DMS153 treated with DMSO at 0.1 percent for 48 hours (cell line): Measurements from ENCODE around the gene GABBR2.

ENCODE experiments used
- DNase-seq: peaks from one replicate; lab custom pipeline; 2025; ENCODE audit not compliant: unreplicated experiment; lab: John Stamatoyannopoulos, UW

The GABBR2 gene

DNA sequence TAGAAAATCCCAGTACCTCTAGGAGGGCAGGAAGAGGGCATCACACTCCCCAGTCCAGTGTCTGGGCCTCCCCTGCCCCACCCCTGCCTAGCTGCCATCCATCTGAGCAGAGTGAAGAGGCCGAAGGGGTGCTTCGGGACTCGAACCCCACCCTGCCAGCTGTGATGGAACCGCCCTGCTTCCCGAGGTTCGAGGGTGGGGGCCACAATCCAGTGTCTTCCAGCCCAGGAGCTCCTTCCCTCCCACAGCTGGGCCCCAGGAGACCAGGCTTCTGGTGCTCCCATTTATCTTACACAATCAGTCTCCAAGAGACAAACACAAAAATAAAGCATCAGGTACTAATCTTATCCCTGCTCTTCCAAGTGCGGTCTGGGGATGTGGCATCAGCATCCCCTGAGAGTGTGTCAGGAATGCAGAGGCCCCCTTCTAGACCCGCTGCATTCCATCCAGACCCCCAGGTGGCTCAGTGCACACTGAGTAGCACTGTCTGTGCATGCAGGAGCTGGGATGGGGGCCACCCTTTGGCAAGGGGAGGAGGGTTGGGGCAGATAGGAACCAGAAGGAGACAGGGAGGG, 330.4 kb downstream of the GABBR2 start:
- DNase-seq: no peak

DNA sequence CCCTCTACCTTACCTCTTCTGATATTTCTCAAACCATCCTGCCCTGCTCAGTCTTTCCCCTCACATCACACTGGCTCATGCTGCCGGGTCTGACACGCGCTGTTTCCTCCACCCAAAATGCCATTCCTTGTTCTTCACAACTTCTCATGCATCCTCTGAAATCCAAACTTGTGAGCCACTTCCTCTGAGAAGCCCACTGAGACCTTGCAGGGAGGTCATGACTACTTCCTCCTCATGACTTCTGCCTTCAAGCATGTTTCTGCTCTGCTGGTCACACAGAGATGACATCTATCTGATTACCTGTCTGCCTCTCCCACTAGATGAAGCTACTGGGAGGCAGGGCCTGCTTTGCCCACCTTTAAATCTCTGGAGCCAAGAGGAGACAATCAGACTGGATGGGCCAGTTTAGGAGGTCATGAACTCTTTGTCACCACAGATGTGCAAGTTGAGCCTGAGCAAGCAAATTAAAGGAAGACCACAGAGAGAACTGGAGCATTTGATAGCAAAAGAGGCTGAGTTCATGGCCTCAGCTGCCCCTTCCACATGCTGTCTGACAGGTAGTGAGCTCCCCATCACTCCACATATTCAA, 333.5 kb downstream of the GABBR2 start:
- DNase-seq: no peak

DNA sequence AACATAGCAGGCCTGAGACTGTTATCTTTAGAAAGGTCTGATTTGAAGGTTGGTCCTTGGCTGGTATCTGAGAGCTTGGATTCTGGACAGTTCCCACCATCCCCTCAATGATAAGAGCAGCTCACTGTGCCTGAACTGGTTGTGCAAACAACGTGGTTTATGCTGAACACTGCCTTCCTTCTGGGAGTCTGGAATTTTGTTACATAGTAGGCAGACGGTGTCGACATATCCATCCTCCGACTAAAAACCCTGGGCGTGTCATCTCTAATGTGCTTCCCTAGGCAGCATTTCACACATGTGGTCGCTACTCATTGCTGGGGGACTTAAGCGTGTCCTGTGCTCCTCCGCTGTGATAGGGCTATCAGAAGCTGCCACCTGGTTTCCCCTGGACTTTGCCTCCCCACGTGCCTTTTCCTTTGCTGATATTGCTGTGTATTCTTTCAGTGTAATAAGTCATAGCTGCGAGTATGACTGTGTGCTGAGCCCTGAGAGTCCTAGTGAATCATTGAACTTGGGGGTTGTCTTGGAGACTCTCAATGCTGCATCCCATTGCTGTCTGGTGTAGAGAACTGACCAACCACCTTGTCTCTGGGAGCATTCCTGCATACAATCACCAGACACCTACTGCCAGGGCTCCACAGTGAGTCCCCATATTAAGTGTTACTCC, 334.2 kb downstream of the GABBR2 start:
- DNase-seq: no peak

DNA sequence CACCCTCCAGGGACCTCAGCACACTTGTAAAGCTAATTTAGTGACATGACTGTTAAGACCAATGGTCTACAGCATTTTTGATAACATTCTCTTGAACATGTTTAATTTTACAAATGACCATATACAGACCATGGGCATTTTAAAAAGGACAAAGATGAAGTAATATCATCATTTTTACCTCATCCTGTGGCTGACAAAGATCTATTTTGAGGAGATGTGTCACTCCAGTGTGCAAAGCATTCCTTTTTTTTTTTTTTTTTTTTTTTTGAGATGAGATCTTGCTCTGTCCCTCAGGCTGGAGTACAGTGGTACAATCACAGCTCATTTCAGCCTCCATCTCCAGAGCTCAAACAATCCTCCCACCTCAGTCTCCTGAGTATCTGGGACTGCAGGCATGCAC, 335.1 kb downstream of the GABBR2 start:
- no peak for DNase-seq

DNA sequence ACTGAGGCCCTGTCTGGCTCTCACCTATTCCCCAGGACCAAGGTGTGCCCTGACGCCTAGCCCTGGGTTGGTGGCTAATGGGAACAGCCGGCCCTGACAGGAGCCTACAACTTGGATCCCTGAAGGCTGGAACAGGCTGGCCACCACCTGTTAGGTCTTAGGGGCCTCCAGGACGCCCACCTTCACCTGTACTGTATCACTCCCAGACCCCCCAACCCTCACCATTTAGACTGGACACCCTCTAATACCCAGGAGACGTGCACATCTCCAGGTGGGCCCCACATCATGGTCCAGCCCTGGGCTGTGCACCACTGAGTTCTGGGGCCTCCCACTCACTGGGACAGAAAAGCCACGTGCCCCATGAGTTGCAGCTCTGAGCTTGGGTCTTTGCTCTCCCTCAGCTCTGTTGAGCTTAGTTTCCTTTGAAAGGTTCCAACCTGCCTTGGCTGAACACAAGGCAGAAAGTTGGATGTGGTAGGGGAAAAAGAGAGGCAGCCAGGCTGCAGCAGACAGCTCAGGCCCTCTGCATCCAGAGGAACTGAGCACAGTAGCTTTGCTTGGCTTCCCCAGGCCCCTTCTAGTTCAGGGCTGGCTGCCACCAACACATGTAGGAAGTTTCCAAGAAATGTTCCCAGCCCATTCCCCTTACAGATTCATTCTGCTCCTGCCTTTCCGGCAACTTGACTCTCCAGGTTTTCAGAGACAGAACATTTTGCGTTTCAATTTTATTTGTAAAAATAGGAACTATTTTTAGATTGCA, 336.5 kb downstream of the GABBR2 start:
- no peak for DNase-seq

DNA sequence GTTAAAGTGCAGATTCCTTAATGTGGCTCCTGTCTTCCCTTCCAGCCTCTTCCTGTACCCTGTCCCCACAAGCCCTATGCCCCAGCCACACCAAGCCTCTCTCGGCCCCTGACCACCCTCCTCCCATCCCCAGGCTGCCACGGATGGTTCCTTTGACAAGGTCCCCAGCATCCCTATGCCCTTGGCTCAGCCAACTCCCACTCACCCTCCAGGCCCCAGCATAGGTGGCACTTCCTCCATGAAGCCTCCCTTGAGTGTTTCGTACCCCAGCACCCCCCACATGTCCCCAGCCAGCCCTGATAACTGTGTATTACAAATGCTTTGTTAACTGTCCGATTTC, 337.8 kb downstream of the GABBR2 start:
- no peak for DNase-seq

DNA sequence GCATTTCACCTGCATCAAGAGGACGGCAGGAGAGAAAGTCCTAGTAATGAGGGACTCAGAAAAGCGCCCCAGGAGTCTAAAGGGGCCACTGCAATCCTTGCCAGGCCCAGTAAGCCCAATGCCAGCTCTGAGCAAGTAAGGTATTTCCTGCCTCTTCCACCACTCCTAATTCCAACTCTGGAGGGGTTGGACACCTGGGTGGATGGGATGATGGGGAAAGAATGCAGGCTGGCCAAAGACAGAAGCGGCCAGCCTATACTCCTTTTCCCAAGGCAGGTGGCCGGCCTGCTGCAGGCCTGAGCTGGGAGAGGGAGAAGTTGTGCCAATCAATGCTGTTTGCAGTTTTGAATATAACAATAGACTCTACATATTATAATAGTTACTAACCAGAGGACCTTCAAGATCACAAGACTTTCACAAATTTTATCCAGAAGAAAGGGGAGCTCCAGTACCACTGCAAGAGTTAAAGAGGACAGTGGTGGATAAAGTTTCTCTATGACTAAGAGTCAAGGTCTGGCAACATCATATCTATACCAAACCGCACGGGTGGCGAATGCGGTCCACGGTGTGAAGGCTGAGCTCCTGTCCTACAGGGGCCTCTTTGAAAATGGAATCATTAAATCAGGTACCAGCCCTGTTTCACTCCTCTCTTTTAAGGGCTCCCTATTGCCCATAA, 338.3 kb downstream of the GABBR2 start:
- no peak for DNase-seq

DNA sequence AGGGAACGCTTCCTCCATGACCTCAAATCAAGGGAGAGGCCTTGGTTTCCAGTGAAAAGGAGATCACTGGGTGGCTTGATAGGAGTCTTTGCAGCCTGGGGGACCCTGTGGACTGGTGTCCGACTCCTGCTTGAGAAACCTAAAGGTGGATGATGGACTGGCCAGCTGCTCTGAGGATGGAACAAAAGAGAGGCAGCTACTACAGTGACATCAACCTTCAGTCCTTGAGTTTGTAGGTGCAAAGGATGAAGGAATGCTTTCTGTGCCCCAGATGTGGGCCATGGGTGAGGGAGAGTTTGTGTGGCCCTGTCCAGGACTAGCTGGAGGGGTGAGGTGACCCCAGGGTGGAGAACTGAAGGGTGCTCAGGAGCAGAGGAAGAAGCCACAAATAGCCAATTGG, 338.8 kb downstream of the GABBR2 start:
- DNase-seq: no peak

DNA sequence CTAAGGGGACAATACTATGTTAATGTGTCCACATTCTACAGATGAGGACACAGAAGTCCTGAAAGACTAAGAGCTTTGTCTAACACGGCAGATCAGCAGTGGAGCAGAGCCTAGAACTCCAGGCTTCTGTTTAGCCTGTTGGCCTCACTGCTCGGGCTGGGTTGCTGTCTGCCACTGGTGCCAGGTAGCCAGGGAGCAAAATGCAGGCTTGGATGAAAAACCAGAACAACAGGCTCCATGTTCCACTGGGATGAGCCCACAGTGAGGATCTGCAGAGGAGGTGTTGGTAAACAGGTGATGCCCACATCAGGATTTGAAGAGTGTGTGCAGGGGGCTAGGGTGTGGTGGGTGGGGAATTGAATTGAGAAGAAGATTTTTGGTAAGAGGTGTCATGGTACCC, 339.3 kb downstream of the GABBR2 start:
- no peak for DNase-seq

DNA sequence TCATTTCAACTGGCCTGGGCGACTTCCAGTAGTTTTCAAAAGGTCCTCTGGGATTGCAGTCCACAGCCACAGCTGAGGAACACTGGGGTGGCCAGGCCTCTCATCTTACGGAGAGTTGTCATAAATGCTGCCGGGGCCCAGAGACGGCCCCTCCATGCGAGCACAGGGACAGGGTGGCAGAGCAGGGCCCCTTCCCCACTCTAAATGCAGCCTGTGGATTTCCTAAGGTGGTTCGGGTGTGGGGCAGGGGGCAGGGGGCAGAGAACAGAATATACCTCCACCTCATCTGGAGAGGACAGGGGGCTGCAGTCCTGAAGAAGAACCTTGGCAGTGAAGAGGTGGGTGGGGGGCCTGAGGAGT, 339.7 kb downstream of the GABBR2 start:
- no peak for DNase-seq

DNA sequence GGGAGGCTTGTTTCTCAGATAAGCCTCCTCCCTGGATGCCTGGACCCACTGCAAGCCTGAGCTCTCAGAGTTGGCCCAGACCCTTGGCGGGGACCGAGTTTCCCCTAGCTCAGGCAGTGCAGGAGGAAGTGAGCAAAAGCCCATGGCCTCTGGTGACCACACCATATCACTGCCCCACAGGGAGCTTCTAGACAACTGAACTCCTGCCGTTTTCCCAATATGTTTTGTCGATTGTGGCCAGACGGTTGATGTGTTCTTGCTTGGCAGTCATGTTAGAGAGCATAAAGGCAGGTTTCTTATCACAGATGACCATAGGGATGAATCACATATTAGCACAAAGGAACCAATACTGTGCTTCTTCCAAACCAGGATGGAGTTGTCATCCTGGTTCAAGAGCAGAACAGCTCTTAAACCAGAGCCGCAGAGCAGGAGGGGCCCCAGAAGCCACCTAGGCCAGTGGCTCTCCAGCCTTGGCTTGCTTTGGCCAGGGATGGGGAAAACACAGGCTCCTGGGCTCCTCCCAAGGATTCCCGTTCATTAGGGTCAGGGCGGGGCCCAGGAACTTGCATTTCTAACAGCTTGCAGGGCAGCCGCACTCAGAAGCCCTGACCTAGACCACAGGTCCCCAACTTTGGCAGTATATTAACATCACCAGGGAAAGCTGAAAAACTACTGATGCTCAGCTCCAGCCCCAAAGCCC, 340.2 kb downstream of the GABBR2 start:
- no peak for DNase-seq

DNA sequence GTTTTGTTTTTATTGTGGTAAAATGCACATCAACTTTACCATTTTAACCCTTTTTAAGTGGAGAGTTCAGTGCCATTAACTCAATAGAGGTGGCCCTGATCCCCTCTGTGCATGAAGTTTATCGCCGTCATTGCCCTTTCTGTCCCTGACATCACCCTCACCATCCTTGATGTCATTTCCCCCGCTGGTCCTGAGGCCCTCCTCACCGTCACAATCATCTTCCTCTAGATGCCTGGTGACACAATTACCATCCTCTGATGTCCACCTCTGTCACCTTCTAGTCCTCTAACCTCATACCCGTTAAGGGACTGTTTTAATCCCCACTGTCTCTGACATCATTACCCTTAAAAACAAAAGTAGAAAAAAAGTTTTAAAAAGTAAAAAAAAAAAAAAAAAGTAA, 340.8 kb downstream of the GABBR2 start:
- DNase-seq: no peak

DNA sequence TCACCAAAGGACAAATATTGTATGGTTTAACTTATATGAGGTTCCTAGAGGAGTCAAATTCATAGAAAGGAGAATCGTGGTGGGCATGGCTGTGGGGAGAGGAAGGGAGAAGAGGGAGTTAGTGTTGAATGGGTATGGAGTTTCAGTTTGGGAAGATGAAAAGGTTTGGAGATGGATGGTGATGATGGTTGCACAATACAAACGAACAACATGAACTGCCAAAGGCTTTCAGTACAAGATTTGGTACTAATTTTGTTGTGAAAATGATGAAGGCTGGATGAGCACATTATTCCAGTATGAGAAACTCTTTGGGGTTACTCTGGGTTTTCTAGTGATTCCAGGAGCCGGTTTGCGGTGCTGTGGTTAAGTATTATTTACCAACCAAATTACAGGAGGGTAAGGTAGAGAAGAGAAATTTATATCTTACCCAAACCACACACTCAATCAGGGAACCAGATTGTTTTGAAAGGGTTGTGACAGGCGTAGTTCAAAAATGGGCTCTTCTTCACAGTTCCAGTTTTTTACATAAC, 341.3 kb downstream of the GABBR2 start:
- no peak for DNase-seq

DNA sequence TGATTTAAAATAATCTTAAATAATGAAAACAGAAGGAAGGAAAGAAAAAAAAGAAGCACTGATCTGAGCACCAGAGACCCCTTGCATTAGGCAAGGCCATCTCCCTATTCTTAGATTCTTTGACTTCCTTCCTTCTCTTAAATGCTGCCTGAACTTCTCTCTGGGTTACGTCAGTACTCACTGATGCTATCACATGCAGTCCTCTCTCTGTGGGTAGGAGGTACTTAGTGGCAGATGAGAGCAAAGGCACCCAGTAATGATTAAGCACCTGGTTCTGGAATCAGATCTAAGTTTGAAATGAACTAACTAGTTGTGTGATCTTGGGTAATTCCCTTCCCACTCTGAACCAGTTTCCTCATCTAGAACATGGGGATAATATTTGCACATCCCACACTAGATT, 343.0 kb downstream of the GABBR2 start:
- no peak for DNase-seq

DNA sequence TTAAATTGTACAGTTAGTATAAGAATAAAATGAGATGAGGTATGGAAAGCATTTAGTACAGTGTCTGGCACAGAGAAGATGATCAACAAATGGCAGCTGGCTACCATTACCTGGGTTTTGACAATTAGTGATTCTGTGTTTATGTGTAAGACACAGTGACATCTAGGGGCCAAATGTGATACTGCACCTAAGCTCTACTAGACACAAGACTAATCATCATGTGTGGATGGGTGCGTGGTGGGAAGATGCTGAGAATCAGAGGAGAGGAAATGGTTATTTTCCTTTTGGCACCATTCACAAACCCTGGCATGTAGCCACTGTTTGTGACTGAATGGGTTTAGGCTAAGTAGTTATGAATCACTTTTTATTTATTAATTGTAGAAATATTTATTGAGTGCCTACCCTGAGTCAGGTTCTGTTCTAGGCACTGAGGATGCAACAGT, 343.5 kb downstream of the GABBR2 start:
- no peak for DNase-seq

DNA sequence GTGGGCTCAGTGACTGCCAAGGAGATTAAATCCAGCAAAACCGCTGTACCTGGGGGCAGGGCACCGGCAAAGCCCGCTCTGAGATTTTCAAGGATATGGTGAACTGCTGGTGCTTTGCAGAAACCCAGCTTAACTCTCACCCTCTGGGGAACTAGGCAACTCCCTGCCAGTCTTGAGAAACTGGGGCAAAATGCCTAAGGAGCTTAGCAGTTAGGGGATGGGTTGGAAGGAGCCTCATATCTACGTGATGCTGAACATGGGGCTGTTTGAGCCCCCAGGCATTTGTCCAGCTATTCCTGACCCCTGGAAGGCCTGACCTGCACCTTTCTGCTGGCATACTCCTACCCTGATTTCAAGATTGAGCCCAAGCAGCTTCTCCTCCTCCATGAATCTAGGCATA, 344.6 kb downstream of the GABBR2 start:
- no peak for DNase-seq

DNA sequence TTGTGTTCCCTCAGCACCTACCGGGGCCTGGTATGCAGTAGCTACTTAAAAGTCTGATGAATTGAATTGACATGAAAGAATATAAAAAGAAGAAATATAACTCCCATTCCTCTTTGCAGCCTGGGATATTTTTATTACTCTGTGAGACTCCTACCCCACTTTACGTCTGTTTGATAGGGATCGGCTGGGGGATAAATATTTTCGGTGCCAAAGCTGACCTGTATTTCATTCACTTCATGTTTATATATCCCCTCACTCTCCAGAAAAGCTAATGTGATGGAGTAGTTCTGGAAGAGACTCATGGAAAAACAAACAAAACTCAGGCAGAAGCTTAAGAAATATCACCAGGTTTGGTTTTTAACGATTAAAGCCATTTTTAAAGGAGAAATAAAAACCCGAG, 345.1 kb downstream of the GABBR2 start:
- DNase-seq: no peak

DNA sequence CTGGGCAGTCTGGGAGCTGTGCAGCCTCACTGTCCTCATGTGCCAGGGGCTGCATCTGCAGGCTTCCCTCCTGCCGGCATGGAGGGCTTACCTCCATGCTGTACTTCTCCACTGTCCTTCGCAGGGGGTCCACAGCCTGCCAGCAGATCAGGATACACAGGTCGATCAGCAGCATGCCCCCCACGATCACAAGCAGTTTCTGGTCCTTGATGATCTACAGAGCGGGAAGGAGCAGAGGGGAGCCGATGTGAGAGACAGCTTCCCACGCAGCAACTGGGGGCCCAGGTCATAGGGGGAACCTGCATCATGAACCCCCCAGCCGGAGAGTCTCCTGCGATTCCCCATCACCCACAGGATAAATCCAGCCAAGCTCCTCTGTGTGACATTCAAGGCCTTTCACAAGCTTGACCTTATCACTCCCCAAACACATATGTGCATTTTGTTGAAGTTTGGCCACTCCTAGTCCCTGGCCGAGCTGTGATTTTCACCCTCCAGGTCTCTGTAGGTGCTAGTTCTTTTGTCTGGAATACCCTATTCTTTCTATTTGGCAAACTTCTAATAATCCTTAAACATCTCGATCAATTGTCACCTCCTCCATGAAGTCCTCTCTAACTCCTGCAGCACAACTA, 346.0 kb downstream of the GABBR2 start:
- DNase-seq: no peak

DNA sequence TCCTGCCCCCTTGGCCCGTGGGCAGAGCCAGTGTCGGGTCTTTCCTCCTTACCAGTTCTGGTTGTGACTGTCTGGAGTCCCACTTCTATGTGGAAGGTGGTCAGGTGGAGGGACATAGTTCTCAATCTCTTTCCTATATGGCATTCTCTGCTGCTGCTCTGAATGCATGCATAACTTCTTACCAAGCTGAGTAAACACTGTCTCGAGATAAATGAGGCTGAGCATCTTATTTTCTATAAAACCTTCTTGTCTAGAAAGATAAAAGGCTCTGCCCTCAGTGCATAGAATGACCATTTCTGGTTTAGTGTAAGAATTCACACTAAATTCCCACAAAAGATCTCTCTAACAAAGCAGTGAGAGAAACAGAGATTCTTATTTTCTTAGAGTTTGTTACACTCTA, 347.1 kb downstream of the GABBR2 start:
- no peak for DNase-seq

DNA sequence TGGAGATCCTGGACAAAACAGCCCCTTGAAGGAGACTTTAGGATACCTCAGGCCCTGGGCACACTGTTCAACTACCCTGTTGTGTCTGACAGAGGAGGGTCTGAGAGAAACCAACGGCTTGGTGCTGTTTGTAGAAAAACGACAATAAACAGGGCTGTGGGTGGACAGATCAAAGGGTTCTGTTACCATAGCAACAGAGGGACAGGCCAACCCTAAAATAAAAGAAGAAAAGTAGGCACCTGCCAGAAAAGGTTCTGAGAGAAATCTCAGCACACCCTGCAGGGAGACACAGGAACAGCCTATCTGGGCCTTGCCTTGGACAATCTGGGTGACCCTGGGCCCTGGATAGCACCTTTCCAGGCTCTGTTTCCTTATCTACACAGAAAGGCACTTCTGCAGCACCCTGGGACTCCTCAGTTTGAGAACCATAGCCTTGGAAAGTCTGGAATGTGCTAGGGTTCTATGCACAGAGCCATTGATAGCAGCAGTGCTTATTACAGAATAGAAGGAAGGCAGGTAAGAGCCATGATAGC, 348.5 kb downstream of the GABBR2 start:
- DNase-seq: no peak
